ENCODE data around the gene DAPP1.
A peak's percentile ranks its signal among the peaks of the same experiment; 100 is the strongest.
"Not testable (repeated sequence)": the region's sequence is repeated elsewhere in the genome, so short reads cannot be mapped to it uniquely, and the experiment has no call there.

The DAPP1 gene, protein sequence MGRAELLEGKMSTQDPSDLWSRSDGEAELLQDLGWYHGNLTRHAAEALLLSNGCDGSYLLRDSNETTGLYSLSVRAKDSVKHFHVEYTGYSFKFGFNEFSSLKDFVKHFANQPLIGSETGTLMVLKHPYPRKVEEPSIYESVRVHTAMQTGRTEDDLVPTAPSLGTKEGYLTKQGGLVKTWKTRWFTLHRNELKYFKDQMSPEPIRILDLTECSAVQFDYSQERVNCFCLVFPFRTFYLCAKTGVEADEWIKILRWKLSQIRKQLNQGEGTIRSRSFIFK
- 21.5 to 36.2 reads per million in 2 donors for total RNA-seq

DNA sequence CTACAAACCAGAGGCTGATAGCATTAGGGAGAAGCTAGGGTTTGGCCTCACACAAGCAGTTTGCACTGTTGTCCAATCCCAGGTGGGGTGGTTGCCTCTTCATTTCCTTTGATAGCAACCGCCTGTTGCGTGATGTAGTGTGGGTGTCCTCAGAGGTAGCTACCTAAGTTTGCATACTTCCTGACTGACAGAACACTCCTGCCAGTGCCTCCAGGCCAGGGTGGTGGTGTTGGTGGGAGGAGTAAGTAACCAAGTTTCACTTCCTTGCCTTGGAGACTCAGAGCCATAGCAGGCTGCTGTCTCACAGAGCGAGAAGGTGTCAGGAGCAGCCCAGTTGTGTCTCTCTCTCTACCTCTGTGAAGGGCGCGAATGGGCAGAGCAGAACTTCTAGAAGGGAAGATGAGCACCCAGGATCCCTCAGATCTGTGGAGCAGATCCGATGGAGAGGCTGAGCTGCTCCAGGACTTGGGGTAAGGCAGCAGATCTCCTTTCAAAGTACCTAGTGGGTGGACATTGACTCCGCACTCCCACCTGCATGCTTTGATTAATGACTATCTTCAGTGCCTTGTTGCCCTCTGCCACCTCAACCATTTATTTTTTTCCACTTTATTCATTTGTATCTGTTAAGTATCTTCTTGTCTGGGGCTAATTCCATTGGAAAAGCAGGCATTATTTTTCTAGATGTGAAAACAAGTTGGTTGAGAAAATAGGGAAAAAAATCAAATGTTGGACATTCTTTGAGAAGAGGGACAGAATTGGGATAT is at the start of gene DAPP1:
TSS of gene DAPP1 (plus strand) at position 283 of the 764 bp plus-strand sequence. CDS start at position 370, 87 bp downstream.
- peak; percentile 30 to 98 (median 68) for DNase-seq

DNA sequence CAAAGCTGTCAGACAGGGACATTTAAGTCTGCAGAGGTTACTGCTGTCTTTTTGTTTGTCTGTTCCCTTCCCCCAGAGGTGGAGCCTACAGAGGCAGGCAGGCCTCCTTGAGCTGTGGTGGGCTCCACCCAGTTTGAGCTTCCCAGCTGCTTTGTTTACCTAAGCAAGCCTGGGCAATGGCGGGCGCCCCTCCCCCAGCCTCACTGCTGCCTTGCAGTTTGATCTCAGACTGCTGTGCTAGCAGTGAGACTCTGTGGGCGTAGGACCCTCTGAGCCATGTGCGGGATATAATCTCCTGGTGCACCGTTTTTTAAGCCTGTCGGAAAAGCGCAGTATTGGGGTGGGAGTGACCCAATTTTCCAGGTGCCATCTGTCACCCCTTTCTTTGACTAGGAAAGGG is 45.8 kb upstream of the DAPP1 start:
- DNase-seq = not testable (repeated sequence)

DNA sequence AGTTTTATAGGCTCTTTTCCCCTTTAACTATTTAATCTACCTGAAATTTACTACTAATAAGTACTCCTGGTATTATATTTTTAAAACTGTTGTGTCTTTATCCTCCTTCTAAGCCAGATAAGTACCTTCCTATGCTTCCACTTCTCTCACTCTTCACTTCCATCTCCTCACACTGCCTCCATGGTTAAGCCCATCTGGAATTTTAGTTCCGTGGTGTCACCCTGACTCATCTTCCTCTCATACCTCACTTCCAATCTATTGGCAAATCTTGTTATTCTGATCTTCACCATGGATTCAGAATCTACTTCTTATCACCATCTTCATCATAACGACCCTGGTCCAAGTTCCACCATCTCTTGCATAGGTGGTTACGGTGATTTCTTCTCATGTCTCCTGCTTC is 32.7 kb upstream of the DAPP1 start:
- no peak for DNase-seq

DNA sequence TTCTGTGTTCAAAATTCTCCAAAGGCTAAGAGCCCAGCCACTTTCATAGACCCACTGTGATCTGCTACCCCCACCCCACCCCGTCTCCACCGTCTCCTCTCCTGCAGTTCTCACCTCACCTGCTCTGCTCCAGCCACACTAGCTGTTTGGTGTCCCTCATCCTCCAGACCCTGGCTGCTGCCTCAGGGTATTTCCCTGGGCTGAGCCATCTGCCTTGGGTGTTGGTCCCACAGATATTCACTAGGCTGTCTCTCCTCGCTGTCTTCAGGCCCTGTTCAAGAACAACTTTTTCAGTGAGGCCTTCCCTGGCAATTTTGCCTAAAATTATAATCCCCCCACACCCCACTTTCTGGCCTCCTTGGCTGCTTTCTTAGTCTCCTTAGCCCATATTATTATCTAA is 31.8 kb upstream of the DAPP1 start:
- no peak for DNase-seq

DNA sequence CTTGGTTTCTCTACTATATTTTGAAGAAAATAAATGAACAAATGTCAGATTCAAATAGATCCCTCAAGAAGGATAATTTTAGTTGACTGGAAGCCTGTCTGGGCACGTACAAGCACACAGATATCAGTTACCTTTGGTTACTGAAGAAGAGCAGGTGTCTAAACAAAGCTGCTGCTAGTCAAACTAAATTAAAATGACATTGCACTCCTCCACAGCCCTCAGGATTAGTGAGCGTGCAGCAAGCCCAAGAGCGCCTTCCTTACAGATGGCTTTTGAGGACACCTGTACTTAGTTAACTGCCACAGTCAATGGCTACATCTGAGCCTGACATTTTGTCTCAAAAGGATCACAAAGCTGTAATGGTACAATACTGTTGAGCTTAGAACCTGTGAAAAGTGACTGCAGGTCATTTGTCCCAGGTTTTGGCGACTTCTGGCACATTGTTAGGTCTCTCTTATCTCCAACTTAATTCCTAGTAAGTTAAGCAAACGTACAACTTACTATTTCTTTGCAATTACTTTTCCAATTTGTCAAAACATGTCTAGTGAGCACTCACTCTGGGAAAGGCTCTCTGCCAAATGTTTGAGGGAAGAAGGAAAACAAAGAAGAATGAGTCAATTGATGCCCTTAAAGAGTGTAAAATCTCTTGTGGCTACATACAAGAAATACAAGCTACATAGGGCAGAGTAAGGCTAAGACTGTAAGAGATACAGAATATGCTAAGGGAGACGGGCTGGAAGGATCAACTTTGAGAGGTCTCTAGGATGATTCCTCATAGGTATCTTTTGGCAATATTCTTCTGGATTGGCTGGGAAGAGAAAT is 25.6 kb upstream of the DAPP1 start:
- no peak for DNase-seq

DNA sequence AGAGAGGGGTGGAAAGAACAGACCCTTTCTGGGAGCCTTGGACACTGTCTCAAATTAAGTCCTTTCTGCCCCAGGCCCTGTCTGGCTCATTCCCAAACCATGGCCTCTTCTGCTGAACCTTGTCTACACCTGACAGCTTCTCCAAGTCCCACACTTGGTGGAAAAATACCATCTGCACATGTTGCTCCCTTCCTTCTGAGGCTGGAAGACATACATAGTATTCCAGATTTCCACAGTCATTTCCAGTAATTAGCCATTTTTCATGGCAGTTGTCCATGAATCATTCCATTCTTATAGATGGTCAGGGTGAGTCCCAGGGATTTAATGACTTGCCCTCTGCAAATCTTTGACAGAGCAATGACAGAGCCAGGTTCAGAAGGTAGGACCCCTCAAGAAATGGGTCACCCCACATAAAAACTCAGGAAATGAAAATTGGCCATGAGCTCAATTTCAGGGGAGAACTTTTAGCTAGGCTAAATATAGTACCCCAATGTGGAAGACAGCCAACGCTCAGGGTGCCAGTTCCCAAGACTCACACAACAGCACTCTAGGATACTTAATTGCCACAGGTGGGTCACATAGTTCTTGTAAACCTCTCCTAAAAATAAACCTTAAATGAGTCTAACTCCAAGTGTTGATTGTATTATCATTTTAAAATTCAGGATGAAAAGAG is 16.2 kb upstream of the DAPP1 start:
- DNase-seq = no peak

DNA sequence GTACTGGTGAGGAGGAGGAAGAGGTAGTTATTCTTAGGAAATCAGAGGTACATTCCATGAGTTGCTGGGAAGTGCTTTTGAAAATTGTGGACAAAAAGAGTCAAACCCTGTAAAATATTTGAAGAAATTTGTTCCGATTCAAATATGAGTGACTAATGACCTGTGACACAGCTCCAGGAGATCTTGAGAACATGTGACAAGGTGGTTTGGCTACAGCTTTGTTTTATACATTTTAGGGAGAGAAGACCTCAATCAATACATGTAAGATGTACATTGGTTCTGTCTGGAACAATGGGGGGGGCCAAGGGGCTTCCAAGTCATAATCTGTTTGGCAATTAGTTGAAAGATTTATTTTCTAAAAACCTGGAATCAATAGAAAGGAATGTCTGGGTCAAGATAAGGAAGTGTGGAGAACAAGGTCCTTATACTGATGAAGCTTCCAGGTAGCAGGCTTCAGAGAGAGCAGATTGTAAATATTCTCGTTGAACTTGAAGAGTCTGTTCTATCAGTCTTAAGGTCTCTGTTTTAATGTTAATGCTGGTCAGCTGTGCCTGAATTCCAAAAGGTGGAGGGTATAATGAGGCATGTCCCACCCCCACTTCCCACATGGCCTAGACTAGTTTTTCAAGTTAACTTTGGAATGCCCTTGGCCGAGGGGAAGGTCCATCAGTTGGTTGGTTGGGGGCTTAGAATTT is 15.5 kb upstream of the DAPP1 start:
- no peak for DNase-seq

DNA sequence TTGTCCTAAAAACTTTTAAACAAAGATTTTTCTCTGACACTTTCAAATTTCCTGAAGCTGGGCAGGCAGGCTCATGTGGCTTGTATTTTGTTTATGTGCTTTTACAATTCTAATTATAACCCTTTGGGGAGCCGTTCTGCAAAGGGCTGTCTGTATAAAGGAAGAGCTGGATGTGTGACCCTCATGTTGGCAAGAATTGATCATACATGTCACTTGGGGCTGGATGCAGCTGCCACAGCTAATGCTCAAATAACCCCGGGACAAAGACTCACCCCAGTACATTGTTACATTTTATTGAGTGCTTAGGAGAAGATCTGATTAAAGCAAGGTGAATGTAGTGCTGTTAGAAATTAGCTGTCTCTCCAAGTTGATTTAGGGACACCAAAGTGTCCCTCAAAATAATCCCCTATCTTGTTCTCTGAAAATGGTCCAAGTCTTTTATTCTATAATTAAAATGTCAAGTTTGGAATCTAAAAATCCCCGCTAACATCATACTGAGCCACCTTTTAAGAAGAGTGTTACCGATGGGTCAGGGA is 13.0 kb upstream of the DAPP1 start:
- DNase-seq = no peak

DNA sequence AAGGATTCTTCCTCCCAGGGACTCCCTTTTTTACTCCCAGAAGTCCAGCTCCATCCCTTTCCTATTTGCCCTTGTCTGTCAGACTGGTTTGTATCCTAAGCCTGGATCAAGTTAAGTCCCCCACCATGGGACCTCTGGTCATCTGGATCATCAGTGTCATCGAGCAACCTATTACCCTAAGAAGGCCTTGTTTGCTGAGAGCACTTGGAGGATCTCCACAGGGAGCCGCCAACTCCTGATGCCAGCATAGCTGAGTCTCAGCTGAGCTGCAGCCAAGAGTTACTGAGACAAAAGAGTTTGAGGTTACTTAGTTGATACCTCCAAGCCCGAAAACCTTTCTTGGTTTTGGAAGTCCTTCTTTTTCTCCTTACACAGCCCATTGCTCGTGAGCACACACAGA is 10.1 kb upstream of the DAPP1 start:
- no peak for DNase-seq

DNA sequence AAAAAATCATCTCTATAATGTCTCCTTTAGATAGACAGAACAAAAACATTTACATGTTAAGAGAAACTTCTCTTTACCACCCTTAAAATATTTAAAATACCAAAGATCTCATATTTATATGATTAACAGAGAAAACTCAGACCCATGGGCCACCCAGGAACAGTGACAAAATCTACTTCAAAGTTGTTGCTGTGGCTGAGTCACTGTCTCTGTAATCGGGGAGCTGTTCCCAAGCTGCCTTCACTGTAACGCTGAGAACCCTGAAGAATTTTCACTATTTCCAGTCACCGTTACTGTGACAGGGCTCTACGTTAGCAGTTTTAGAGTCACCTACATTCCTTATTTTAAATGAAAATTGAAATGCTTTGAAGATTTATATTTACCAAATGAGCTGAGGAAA is 9.0 kb upstream of the DAPP1 start:
- DNase-seq = no peak

DNA sequence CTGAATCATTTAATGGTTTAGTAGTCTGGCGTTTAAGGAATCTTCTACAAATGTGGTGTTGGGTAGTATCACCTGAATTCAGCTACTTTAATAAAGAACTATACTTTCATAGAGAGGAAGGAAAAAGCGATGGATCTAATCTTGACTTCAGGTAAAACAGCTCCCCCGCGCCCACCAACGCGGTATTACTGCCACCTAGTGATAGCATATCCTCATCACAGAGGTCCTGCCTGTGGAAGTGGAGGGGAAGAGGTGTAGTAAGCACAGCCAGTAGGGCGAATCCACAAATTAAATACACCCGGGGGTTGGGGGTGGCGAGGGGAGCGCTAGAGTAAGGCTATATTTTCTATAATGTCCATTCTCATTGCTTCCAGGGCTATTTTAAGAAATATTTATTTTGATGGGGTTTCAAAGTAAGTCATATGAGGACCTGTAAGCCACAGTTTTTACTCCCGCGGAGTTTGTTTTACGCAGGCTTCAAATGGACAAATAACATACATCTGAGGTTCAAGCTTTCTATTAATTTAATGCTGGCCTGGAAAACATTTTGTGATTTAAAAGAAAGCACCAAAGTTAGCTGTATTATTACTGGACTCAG is 8.3 kb upstream of the DAPP1 start:
- peak; percentile 26 to 80 (median 51) for DNase-seq

DNA sequence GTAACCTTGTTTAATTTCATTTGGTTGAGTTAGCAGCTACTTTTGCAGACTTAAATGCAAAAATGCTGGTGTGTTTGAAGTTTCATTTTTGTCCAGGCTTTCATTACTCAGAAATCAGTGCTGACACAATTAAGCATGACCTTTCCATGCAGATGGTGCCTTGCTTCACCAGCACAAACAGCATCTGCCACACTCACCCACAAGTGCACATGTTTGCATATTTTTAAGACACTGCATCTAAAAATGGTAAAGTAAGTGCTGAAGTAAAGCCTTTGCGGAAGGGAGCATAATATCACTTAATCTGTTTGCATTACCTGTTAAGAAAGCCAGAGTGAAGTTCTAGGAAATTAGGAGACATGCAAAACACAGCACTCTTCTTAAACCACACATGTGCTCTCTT is 7.3 kb upstream of the DAPP1 start:
- DNase-seq = peak in 1 of 5 experiments; percentile 35

DNA sequence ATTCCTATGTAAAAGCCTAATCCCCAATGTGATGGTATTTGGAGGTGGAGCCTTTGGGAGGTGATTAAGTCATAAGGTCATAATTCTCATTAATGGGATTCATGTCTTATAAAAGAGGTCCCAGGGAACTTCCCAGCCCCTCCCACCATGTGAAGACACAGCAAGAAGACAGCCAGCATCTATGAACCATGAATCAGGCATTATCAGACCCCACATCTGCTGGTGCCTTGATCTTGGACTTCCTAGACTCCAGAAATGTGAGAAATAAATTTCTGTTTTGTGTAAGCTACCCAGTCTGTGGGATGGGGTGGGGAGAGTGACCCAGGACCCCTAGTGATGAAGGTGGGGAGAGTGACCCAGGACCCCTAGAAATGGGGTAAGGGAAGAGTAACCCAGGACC is 6.1 kb upstream of the DAPP1 start:
- no peak for DNase-seq

DNA sequence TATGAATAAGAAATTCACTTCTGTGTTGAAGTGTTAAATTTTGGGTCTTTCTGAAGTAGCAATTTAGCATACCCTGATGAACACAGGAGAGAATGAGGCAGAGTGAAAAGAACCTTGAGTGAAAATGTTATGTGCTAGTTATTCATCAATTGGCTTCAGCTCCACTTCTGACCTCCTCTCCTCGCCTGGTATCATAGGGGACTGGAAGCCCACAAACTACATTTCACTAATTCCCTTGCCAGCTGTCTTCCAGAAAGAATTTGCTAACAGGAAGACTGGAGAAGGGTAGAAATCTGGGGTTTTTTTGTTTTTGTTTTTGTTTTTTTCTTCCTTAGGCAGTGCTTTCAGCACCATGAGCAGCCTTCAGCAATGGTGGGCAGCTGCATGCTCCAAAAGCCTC is 5.5 kb upstream of the DAPP1 start:
- no peak for DNase-seq

DNA sequence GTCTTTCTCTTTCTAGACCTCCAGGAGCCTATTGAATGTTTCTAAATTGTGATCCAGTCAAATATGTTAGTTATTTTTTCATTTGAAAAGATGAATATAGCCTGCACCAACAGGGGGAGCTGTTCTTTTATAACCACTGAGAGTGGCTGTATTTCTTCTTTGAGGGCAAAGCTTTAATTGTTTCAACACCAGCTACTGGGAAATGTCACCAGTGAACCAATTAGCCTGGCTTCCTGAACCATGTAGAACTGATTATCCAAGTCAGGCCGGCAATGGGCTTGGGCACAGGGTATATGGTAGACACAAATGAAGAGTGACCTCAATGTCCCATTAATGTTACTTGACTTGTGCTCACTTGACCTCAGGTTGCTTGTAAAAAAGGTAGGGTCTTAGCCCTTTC is 4.8 kb upstream of the DAPP1 start:
- DNase-seq = peak in 3 of 5 experiments; percentile 6 to 76 (median 21)

DNA sequence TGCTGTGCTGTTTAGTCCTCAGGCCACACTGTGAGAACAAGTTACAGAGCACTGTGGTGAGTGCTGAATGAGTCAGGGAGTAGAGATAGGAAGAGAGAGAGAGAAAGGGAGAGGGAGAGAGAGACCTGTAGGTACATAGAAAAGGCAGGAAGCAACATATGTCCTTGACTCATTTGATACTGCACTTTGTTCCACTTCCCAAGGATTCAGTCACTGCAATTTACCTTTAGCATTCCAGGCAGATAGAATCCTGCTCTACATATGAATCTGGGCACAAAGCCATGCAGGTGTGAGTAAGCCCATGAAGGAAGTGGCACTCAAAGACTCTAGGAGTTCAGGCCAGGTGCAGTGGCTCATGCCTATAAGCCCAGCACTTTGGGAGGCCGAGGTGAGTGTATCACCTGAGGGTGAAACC is 1.0 kb upstream of the DAPP1 start:
- DNase-seq = peak in 1 of 5 experiments; percentile 28

DNA sequence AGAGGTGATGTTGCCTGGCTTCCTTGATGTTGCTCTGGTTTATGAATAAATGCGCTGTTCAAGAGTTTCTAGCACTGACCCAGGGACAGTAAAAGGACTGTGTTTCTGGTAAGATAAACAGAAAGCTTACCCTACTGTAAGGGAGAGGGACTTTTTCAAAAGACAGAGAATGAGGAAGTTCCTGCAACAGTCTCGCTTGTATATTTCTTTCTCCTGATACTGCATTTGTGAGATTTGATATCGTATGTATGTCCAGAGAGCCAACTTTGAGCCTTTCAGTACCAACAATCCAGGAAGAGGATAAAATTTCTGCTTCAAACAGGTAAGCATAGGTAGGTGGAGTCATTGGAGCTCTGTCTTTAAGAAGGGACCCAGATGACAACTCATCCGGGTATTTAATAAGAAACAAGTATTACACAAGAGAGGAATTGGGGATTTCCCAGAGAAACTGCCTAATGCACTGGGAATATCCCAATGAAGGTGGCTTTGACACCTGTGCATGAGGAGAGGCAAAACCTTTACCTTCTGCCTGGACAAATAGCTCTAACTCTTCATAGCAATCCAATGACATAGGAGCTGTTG is 773 bp downstream of the DAPP1 start:
- peak in 1 of 5 experiments; percentile 33 for DNase-seq

DNA sequence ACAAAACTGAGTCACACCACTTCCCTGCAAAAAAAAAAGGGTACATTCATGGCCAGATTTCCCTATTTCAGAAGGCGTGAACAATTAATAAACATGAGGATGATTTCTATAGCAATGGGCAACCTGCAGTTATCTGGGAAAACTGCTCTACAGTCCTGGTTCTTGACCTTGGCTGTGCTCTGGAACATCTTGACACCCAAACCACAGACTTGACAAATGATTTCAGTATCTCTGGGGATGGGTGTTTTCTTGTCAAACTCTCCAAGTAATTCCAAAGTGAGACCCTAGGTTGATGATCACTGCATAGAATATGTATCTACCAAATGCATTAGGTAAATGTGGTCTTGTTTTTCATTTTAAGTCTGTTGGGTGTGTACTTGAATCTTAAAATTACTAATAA is 2.0 kb downstream of the DAPP1 start:
- DNase-seq = no peak

DNA sequence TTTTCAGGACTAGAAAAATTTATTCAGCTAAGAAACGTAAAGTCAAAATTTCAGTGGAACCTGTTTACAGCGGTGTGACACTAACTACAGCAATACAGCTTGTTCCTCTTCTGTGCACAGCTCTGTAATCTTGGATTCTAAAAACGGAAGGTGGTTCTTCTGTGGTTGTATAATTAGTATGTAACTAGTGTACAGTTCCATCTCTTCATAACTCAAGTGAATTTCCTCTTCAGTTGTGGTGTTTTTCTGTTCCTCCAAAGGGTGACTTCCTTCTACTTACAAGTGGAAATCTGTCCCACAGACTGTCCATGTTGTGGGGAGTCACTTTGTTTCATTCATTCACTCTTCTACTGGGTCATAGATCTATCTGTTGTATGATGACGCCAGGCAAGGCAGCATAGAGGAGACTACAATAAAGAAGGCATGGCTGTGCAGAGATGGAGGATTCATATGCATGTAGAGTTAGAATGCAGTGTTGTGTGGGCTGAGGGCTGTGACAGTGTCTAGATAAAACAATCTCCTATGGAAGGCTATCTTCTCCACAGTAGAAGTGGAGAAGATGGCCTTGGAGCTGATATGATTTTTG is 5.4 kb downstream of the DAPP1 start:
- DNase-seq = peak in 1 of 5 experiments; percentile 58

DNA sequence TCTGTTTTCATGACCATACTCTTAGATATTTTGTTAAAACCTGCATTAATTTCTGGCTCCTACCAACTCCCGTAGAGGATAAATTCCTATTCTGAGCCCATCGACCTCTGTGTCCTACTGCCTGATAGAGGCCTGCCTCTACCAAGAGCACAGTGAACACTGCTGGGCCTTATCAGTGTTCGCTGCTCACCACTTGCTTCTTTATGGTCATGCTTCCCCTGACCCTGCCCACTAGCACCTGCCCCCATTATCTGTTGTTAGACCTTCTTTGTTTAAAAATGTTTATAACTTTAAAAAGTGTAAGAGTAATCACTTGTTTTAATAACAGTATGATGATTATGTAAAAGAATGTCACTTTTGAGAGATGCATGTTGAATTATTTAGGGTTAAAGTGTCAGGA is 6.1 kb downstream of the DAPP1 start:
- DNase-seq = no peak
